Type B pancreatic cell (in vitro differentiated cells): ENCODE results near the gene HPCAL1. TPM values are rescaled to one million over a fixed set of nuclear protein-coding genes. Genes with fewer than 3 reads are reported as not detected.

ENCODE experiments used
- DNase-seq: peaks from one replicate; pipeline ENCODE4 v3.0.0; 2021; ENCODE audit warnings: mixed read lengths; ENCODE audit not compliant: unreplicated experiment; ENCODE audit errors: extremely low spot score
- H3K27ac Mint-ChIP-seq: 2 replicates; pipeline ENCODE4 v1.8.0; 2021; ENCODE audit warnings: mild to moderate bottlenecking, mixed read lengths
- H3K27me3 Mint-ChIP-seq: 2 replicates; pipeline ENCODE4 v1.8.0; 2021; ENCODE audit warnings: mixed read lengths
- H3K36me3 Mint-ChIP-seq: 2 replicates; pipeline ENCODE4 v1.8.0; 2021; ENCODE audit warnings: mixed read lengths
- H3K4me1 Mint-ChIP-seq: one replicate; pipeline ENCODE4 v1.8.0; 2021; ENCODE audit warnings: mixed read lengths; ENCODE audit not compliant: unreplicated experiment
- H3K4me3 Mint-ChIP-seq: 2 replicates; pipeline ENCODE4 v1.8.0; 2021; ENCODE audit warnings: mild to moderate bottlenecking, mixed read lengths
- H3K9me3 Mint-ChIP-seq: 2 replicates; pipeline ENCODE4 v1.8.0; 2021; ENCODE audit warnings: mixed read lengths
- total RNA-seq: library from RNA; stranded (reverse); gene quantifications from 2 replicates; pipeline ENCODE4 v1.2.1, GENCODE V29; 2021; ENCODE audit warnings: low replicate concordance
- TF ChIP-seq, protein P1 (sequence below): fragments of 200-600 bp; sonication (generic); conservative IDR thresholded peaks from 2 replicates; pipeline ENCODE4 v1.5.0; 2021; ENCODE audit warnings: antibody characterized with exemption, mild to moderate bottlenecking

HPCAL1 gene
- total RNA-seq, 1 donor from 2014 or later: 17.8 TPM

DNA sequence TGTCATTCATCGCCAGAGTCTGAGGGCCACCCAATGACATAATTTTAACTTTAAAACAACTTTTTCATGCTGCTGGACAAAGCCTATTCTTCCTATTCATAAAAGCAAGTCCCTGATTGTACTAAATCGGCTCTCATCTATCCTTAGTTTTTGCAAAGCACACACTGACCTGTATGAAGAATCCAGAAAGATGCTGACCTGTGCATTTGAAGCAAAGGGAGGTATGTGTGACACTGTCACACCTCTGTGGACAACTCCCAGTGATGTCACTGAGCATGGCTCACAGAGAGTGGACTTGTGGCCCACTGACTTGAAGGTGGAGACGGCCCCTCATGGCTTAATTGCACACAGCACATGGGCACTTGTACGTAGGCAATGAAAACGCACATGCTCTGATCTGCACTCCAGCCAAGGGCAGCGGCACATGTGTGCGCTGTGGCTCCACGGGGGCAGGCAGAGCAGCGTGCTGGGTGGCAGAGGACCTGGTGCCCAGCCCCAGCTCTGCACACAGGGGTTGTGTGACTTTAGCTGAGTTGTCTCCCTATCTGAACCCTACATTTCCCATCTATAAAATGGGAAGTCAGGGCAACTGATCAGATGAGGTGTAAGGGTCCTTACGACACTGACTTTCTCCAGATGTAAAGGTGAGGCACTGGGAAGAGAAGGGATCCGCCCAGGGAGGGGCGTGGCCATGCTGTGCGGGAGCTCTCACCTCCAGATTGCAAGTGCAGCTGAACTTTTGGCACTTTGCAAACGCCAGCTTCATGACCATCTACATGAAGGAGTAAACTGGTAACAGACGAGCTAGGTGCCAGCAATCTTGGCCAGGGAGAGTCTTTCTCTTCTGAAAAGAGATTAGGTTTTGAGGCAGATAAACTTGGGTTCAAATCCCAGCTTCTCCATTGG, 159.7 kb downstream of the HPCAL1 start:
- TF ChIP-seq, protein P1, sequence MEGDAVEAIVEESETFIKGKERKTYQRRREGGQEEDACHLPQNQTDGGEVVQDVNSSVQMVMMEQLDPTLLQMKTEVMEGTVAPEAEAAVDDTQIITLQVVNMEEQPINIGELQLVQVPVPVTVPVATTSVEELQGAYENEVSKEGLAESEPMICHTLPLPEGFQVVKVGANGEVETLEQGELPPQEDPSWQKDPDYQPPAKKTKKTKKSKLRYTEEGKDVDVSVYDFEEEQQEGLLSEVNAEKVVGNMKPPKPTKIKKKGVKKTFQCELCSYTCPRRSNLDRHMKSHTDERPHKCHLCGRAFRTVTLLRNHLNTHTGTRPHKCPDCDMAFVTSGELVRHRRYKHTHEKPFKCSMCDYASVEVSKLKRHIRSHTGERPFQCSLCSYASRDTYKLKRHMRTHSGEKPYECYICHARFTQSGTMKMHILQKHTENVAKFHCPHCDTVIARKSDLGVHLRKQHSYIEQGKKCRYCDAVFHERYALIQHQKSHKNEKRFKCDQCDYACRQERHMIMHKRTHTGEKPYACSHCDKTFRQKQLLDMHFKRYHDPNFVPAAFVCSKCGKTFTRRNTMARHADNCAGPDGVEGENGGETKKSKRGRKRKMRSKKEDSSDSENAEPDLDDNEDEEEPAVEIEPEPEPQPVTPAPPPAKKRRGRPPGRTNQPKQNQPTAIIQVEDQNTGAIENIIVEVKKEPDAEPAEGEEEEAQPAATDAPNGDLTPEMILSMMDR: no peak
- H3K36me3 Mint-ChIP-seq: no peaks in the 10 kb centered on the region
- no peaks in the 10 kb centered on the region for H3K4me1 Mint-ChIP-seq
- DNase-seq: no peak
- peaks cover 10% of the 10 kb centered on the region for H3K27me3 Mint-ChIP-seq
- no peak overlapping the region for H3K27ac Mint-ChIP-seq
- H3K9me3 Mint-ChIP-seq: no peaks in the 10 kb centered on the region
- no peak overlapping the region for H3K4me3 Mint-ChIP-seq

DNA sequence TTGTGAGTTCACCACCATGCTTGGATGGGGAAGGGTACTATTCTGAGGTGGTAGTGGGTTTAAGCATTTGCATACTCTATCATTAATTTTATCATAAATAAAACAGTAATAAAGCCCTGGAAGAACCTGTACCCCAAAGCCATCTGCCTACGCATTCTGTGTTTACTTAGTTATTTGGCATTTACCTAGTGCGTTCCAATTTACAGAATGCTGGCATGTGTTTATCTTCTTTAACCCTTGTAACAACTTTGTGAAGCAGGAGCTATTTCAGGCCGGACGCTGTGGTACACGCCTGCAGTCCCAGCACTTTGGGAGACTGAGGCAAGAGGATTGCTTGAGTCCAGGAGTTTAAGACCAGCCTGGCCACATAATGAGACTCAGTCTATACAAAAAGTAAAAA, 163.2 kb downstream of the HPCAL1 start:
- Mint-ChIP-seq H3K27ac (no peak overlapping the region), H3K4me3 (no peak overlapping the region), H3K36me3 (no peaks in the 10 kb centered on the region), H3K4me1 (no peaks in the 10 kb centered on the region), H3K27me3 (peaks cover 4% of the 10 kb centered on the region), H3K9me3 (no peaks in the 10 kb centered on the region)
- DNase-seq: no peak
- TF ChIP-seq, protein P1: no peak

DNA sequence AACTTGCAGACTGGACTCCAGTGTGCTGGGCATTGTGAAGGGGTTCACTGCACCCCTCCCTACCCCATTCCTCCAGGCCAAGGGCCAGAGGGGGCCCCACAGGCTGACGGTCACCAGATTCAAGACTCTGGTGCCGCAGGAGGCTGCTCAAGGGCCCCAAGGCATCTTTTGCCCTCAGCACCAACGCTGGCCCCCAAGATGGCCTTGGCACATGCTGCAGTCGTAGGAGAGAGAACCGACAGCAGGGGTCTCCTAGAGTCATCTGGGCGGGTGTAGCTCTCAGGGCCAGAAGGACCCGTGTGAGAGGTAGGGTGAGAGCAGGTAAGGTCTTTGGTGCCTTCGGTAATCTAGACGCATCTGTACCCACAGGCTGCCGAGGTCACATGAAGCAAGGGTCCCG, 164.1 kb downstream of the HPCAL1 start:
- no peaks in the 10 kb centered on the region for H3K4me1 Mint-ChIP-seq
- H3K27me3 Mint-ChIP-seq: no peaks in the 10 kb centered on the region
- no peaks in the 10 kb centered on the region for H3K9me3 Mint-ChIP-seq
- TF ChIP-seq, protein P1: no peak
- H3K27ac Mint-ChIP-seq: no peak overlapping the region
- DNase-seq: no peak
- H3K4me3 Mint-ChIP-seq: no peak overlapping the region
- no peaks in the 10 kb centered on the region for H3K36me3 Mint-ChIP-seq

DNA sequence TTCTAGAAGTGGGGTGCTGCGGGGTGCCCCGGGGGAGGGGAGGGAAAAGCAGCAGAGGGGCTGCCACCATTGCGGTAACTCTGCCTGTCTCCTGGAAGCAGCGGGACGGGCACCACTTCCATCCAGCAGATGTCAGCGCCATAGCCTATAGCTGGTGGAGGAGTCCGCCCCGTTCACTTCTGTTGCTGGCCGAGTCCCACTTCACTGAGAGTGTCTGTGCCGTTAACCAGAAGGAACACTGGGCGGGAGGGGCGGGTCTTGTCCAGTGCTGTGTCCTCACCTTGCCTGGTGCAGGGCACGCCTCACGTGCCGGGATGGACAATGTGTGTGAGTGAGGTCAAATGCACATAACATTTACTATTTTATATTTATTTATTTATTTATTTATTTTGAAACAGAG, 164.7 kb downstream of the HPCAL1 start:
- Mint-ChIP-seq H3K4me1 (no peaks in the 10 kb centered on the region), H3K27ac (no peak overlapping the region), H3K9me3 (no peaks in the 10 kb centered on the region), H3K36me3 (no peaks in the 10 kb centered on the region), H3K27me3 (no peaks in the 10 kb centered on the region), H3K4me3 (no peak overlapping the region)
- no peak for DNase-seq
- TF ChIP-seq, protein P1: no peak

DNA sequence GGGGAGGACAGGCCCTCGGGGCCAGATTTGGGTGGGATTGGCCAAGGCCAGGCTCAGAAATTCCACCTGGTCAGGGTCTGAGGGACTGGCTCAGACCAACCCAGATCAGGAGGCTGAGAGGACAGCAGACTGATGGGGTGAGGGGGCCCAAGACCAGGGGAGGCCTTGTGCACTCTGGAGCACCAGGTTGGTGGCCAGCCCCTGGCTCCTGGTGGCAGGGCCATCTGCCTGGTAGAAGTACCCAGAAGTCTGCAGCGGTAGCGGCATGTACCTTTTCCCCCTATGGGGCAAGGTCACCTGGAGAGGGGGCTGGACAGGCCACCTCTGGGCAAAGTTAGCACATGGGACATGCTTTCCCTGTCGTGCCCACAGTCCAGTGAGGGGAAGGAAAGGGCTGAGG, 166.6 kb downstream of the HPCAL1 start:
- Mint-ChIP-seq H3K27ac (no peak overlapping the region), H3K36me3 (no peaks in the 10 kb centered on the region), H3K27me3 (no peaks in the 10 kb centered on the region), H3K4me1 (no peaks in the 10 kb centered on the region), H3K4me3 (no peak overlapping the region), H3K9me3 (no peaks in the 10 kb centered on the region)
- TF ChIP-seq, protein P1: no peak
- DNase-seq: no peak
